ENCODE measurements around the gene DAND5. TPM values are rescaled to one million over a fixed set of nuclear protein-coding genes. Genes with fewer than 3 reads are reported as not detected.

DAND5 gene
- total and polyA plus RNA-seq, 2 of the 13 experiments (the other 11 are each of a cell fraction or from before 2014, with no cell fraction given) = 0.04 TPM; not detected in 1

- TF ChIP-seq TFE3 (CRISPR knock-in tag; IDR thresholded peaks at IDR 0.05) = peak; percentile 56
- no peak; the same call in 1 of the 2 replicates for TF ChIP-seq ZNF441 (CRISPR knock-in tag; IDR thresholded peaks at IDR 0.05; ENCODE audit: borderline replicate concordance)
- TF ChIP-seq ZNF547 (CRISPR knock-in tag; IDR thresholded peaks at IDR 0.05) = peak; percentile 74; the same call in 1 of the 2 replicates
- peak; percentile 89 for TF ChIP-seq ZNF639 (CRISPR knock-in tag; conservative IDR thresholded peaks at IDR 0.05)
- no peak for TF ChIP-seq ZBTB8A (CRISPR knock-in tag; IDR thresholded peaks at IDR 0.05; ENCODE audit: borderline replicate concordance, low read depth)
- peak; percentile 82 for TF ChIP-seq ZNF317 (CRISPR knock-in tag; IDR thresholded peaks at IDR 0.05)
- TF ChIP-seq KDM2A (CRISPR knock-in tag; IDR thresholded peaks at IDR 0.05; ENCODE audit: borderline replicate concordance, low read depth) = peak; percentile 86; the same call in 1 of the 2 replicates
- TF ChIP-seq ZNF331 (CRISPR knock-in tag; IDR thresholded peaks at IDR 0.05) = peak; percentile 30; the same call in 1 of the 2 replicates
- no peak for TF ChIP-seq ETS1 (CRISPR knock-in tag; IDR thresholded peaks at IDR 0.05)
- no peak for TF ChIP-seq THYN1 (CRISPR knock-in tag; IDR thresholded peaks at IDR 0.05; ENCODE audit: borderline replicate concordance, low read depth)
- TF ChIP-seq ZNF564 (CRISPR knock-in tag; IDR thresholded peaks at IDR 0.05) = no peak
- TF ChIP-seq HCFC1 (IDR thresholded peaks at IDR 0.05; ENCODE audit: low read depth, low read length) = peak; percentile 93
- TF ChIP-seq ARID3A (IDR thresholded peaks at IDR 0.05; ENCODE audit: low read depth, low read length) = no peak
- TF ChIP-seq ZNF460 (CRISPR knock-in tag; IDR thresholded peaks at IDR 0.05; ENCODE audit: borderline replicate concordance) = no peak
- TF ChIP-seq GRHL1 (CRISPR knock-in tag; conservative IDR thresholded peaks at IDR 0.05) = no peak
- TF ChIP-seq ZNF782 (CRISPR knock-in tag; IDR thresholded peaks at IDR 0.05; ENCODE audit: borderline replicate concordance) = peak; percentile 62; the same call in 1 of the 2 replicates
- TF ChIP-seq ZSCAN31 (CRISPR knock-in tag; IDR thresholded peaks at IDR 0.05; ENCODE audit: low read depth) = peak; percentile 81
- TF ChIP-seq ZNF737 (CRISPR knock-in tag; IDR thresholded peaks at IDR 0.05; ENCODE audit: borderline replicate concordance) = peak; percentile 69; the same call in 1 of the 2 replicates
- no peak for TF ChIP-seq KAT2B (IDR thresholded peaks at IDR 0.05; ENCODE audit: borderline replicate concordance, low read depth, low read length)
- TF ChIP-seq ZSCAN20 (CRISPR knock-in tag; IDR thresholded peaks at IDR 0.05; ENCODE audit: borderline replicate concordance) = no peak
Measured at GRCh38 chr19:12933287-12934072, 35.9 kb upstream of the DAND5 start, which contains the start of gene FARSA (continued).

Data from HepG2 (cell line).